Astrocyte of the spinal cord (primary cell): ENCODE measurements around the gene RIN2.
"Not testable (repeated sequence)": the region's sequence is repeated elsewhere in the genome, so short reads cannot be mapped to it uniquely, and the experiment has no call there.

ENCODE experiments used
- DNase-seq: peaks from one replicate; pipeline ENCODE4 v3.0.0; 2011; ENCODE audit warnings: low read depth, low spot score
- H3K4me3 ChIP-seq: 2 replicates; pipeline ENCODE4 v1.5.1; 2011; ENCODE audit warnings: low read depth, mild to moderate bottlenecking, low read length, moderate library complexity
- in situ Hi-C: cut with HindIII; loops from 2 replicates; pipeline ENCODE4 v1.10.0; 2017; ENCODE audit warnings: low sequenced_read_pairs
- TF ChIP-seq, protein P1 (sequence below): IDR thresholded peaks from 2 replicates; pipeline ENCODE4 v1.5.1; 2012; ENCODE audit warnings: low read depth, mild to moderate bottlenecking, low read length, inconsistent platforms

RIN2 gene

DNA sequence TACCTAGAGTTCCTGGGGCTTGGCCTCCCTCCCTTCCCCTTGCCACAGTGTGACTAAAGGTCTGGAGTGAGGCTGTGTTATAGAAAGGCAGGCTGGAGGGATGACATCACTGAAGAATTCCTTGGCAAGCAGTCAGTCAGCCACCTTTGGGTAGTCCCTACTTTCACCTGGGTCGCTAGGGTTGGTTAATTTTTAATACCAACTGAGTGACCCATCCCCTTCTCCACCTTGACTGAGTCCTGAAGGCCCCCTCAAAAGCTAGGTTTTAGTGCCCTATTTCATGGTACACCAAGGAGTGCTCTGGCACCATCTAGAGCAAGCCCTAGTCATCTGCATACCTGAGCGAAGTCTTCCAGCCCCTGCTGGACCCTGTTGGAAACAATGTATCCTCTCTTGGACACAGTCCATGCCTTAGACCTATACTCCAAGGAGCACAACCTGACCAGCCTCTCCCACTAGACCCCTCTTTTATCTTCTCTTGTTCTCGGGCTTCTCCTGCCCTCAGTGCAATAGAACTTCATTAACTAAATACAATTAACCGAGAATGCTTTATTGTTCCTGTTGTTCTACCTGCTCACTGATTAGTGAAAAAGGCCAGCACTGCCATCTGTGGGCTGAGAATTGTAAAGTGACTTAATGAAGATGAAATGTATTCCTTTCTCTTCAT is 44.6 kb downstream of the RIN2 start:
- in situ Hi-C loops: loop anchor here (25.0 kb wide), 1 partner anchor 185 kb away; no protein-coding TSS in a partner anchor
- DNase-seq: peak; percentile 18
- H3K4me3 ChIP-seq: no peak overlapping the region
- TF ChIP-seq, protein P1, sequence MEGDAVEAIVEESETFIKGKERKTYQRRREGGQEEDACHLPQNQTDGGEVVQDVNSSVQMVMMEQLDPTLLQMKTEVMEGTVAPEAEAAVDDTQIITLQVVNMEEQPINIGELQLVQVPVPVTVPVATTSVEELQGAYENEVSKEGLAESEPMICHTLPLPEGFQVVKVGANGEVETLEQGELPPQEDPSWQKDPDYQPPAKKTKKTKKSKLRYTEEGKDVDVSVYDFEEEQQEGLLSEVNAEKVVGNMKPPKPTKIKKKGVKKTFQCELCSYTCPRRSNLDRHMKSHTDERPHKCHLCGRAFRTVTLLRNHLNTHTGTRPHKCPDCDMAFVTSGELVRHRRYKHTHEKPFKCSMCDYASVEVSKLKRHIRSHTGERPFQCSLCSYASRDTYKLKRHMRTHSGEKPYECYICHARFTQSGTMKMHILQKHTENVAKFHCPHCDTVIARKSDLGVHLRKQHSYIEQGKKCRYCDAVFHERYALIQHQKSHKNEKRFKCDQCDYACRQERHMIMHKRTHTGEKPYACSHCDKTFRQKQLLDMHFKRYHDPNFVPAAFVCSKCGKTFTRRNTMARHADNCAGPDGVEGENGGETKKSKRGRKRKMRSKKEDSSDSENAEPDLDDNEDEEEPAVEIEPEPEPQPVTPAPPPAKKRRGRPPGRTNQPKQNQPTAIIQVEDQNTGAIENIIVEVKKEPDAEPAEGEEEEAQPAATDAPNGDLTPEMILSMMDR: peak; percentile 11

DNA sequence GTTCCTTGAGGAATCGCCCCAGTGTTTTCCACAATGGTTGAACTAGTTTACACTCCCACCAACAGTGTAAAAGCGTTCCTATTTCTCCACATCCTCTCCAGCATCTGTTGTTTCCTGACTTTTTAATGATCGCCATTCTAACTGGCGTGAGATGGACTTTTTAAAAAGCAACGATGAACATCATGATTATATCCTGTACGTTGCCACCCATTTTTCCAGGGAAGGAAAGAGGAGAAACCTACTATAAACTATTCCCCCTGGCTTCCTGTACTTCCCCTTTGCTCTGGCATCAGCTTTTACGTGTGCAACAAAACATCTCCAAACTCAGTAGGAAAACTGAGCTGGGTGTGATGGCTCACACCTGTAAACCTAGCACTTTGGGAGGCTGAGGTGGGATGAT is 48.2 kb downstream of the RIN2 start:
- in situ Hi-C loops: loop anchor here (25.0 kb wide), 1 partner anchor 181 kb away; no protein-coding TSS in a partner anchor
- DNase-seq, H3K4me3 ChIP-seq: not testable (repeated sequence)

DNA sequence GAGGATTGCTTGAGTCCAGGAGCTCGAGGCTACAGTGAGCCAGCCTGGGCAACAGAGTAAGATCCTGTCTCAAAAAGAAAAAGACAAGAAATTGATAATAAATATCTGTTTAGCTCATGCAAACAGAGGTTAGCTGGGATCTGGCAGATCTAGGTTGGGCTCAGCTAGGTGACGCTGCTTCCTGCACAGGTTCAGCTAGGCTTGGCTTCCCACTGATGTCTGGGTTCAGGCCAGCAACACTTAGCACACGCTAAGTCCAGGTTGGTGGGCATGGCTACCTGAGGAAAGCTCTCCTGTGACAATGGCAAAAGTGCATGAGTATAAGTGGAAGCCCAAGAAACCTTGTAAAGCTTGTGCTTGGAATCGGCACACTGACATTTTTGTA is 48.7 kb downstream of the RIN2 start:
- TF ChIP-seq, protein P1: no peak
- H3K4me3 ChIP-seq: no peak overlapping the region
- in situ Hi-C loops: loop anchor here (25.0 kb wide), 1 partner anchor 181 kb away; no protein-coding TSS in a partner anchor
- DNase-seq: no peak

DNA sequence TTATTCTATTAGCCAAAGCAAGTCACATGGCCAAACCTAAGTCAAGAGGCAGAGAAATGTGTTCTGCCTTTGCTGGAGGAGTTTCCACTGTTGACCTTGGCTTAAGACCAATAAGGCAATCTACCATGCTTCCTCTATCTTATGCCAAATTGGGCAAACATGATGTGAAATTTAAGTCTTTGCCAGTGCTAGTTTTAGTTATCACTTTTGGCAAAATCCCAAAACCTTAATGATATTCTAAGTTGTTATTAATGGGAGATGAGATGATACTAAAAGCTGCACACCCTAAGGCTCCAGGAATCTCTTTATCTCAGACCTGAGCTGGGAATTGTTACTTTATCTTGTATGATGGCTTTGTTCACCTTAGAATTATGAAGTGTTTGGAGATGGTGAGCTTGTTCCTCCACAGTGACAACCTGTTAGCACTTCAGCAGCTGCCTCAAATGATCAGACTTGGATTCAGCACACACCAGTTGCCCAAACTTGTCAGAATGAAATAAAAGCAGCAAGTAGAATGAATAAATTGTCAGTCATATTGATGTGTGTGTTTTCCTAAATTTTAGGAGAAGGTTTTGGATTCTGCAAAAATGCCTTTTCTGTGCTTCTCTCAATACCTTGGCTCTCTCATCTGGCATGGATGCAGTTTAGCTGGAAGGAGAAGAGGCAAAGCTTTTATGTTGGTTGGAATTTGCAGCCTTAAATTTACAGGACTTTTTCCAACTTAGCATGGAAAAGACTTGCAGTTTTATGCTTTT is 49.3 kb downstream of the RIN2 start:
- DNase-seq: peak; percentile 54
- in situ Hi-C loops: loop anchor here (25.0 kb wide), 1 partner anchor 180 kb away; no protein-coding TSS in a partner anchor
- TF ChIP-seq, protein P1: no peak

More for the DNA sequence above, 49.3 kb downstream of the RIN2 start:
- H3K4me3 ChIP-seq: no peak overlapping the region
